GM23338 (cell line): Measurements from ENCODE around the gene TCL1A. TPM values are rescaled to one million over a fixed set of nuclear protein-coding genes. Genes with fewer than 3 reads are reported as not detected.

ENCODE experiments used
- ATAC-seq: fragments of 200-7000 bp; cut with Tn5 transposase; 3 replicates; pipeline ENCODE4 v1.9.1; 2020
- DNase-seq: peaks from one replicate; pipeline ENCODE4 v3.0.0-alpha.2; 2015; ENCODE audit warnings: low spot score
- H2AFZ ChIP-seq: fragments of 200-600 bp; sonication (generic); 2 replicates; pipeline ENCODE4 v1.8.0; 2016; ENCODE audit warnings: antibody characterized with exemption, mild to moderate bottlenecking, moderate library complexity
- H3F3A ChIP-seq: fragments of 200-600 bp; sonication (generic); replicated peaks from 2 replicates; pipeline ENCODE4 v1.8.0; 2017; ENCODE audit warnings: antibody characterized with exemption, mixed run types, low read depth
- H3K27ac ChIP-seq: fragments of 200-600 bp; sonication (generic); 2 replicates; pipeline ENCODE4 v1.6.1; 2016; ENCODE audit warnings: low read depth
- H3K27me3 ChIP-seq: fragments of 200-600 bp; sonication (generic); 2 replicates; pipeline ENCODE4 v1.8.0; 2016; ENCODE audit warnings: mild to moderate bottlenecking, mixed run types, moderate library complexity; ENCODE audit not compliant: insufficient read depth
- H3K36me3 ChIP-seq: fragments of 200-600 bp; sonication (generic); 2 replicates; pipeline ENCODE4 v1.8.0; 2016; ENCODE audit warnings: mild to moderate bottlenecking; ENCODE audit not compliant: insufficient read depth
- H3K4me1 ChIP-seq: fragments of 200-600 bp; sonication (generic); 2 replicates; pipeline ENCODE4 v1.8.0; 2016; ENCODE audit warnings: mild to moderate bottlenecking, moderate library complexity; ENCODE audit not compliant: insufficient read depth
- H3K4me2 ChIP-seq: fragments of 200-600 bp; sonication (generic); 2 replicates; pipeline ENCODE4 v1.7.1; 2017; ENCODE audit warnings: mixed run types
- H3K4me3 ChIP-seq: fragments of 200-600 bp; sonication (generic); 2 replicates; pipeline ENCODE4 v1.6.1; 2016; ENCODE audit warnings: mixed run types
- H3K79me2 ChIP-seq: fragments of 200-600 bp; sonication (generic); replicated peaks from 2 replicates; pipeline ENCODE4 v1.8.0; 2017; ENCODE audit warnings: mild to moderate bottlenecking; ENCODE audit not compliant: insufficient read depth
- H3K9me2 ChIP-seq: fragments of 200-600 bp; sonication (generic); 2 replicates; pipeline ENCODE4 v1.8.0; 2017; ENCODE audit not compliant: insufficient read depth
- H4K20me1 ChIP-seq: fragments of 200-600 bp; sonication (generic); replicated peaks from 2 replicates; pipeline ENCODE4 v1.8.0; 2017; ENCODE audit warnings: mild to moderate bottlenecking; ENCODE audit not compliant: insufficient read depth
- H3K27ac Mint-ChIP-seq: 2 replicates; pipeline ENCODE4 v1.8.0; 2020; ENCODE audit warnings: inconsistent platforms, mild to moderate bottlenecking, moderate library complexity, mixed read lengths
- H3K27me3 Mint-ChIP-seq: 3 replicates; pipeline ENCODE4 v1.8.0; 2022; ENCODE audit warnings: low read depth, mild to moderate bottlenecking, moderate library complexity, mixed read lengths, inconsistent platforms; ENCODE audit not compliant: insufficient read depth, poor library complexity
- H3K36me3 Mint-ChIP-seq: 3 replicates; pipeline ENCODE4 v1.8.0; 2021; ENCODE audit warnings: low read depth, mild to moderate bottlenecking, inconsistent platforms, moderate library complexity, mixed read lengths
- H3K4me1 Mint-ChIP-seq: 3 replicates; pipeline ENCODE4 v1.8.0; 2020; ENCODE audit warnings: mild to moderate bottlenecking, inconsistent platforms, mixed read lengths
- H3K4me3 Mint-ChIP-seq: 3 replicates; pipeline ENCODE4 v1.8.0; 2021; ENCODE audit warnings: moderate library complexity, mild to moderate bottlenecking, inconsistent platforms, mixed read lengths
- H3K9me3 Mint-ChIP-seq: 3 replicates; pipeline ENCODE4 v1.8.0; 2020; ENCODE audit warnings: moderate library complexity, mild to moderate bottlenecking, inconsistent platforms, mixed read lengths
- CREB1 ChIP-seq: fragments of 250-450 bp; sonication (Bioruptor Pico); IDR thresholded peaks from 2 replicates; pipeline ENCODE4 v1.5.0; 2020; ENCODE audit warnings: low read depth, mild to moderate bottlenecking, moderate library complexity
- CTCF ChIP-seq, 2 experiments: fragments of 200-600 bp in 1 of 2; sonication (generic) in 1 of 2; conservative IDR thresholded peaks; 2 replicates each; pipeline versions ENCODE4 v1.5.1 to v1.6.1; 2016 to 2017; ENCODE audit warnings: antibody characterized with exemption in 2 of 2, low read depth in 2 of 2, mild to moderate bottlenecking in 2 of 2, moderate library complexity in 1 of 2
- JUNB ChIP-seq: IDR thresholded peaks from one replicate; pipeline ENCODE4 v1.6.1; 2016; ENCODE audit warnings: antibody characterized with exemption; ENCODE audit not compliant: unreplicated experiment
- NANOG ChIP-seq: IDR thresholded peaks from 2 replicates; pipeline ENCODE4 v1.6.1; 2016; ENCODE audit warnings: antibody characterized with exemption, borderline replicate concordance
- POLR2AphosphoS5 ChIP-seq: IDR thresholded peaks from 2 replicates; pipeline ENCODE4 v1.6.1; 2016; ENCODE audit warnings: antibody characterized with exemption, low read depth
- ZNF114 ChIP-seq: fragments of 250-450 bp; sonication (Bioruptor Pico); IDR thresholded peaks from 2 replicates; pipeline ENCODE4 v1.5.0; 2020; ENCODE audit warnings: mild to moderate bottlenecking, moderate library complexity
- ZNF331 ChIP-seq: fragments of 250-450 bp; sonication (Bioruptor Pico); IDR thresholded peaks from 2 replicates; pipeline ENCODE4 v1.5.0; 2020; ENCODE audit warnings: low read depth, mild to moderate bottlenecking, moderate library complexity
- polyA plus RNA-seq: library from polyadenylated mRNA; unstranded; fragments of >200 nt; fragmentation: Nextera tagmentation; extraction: Ambion mirVana; gene quantifications from 2 replicates; pipeline ENCODE4 v1.2.1, GENCODE V29; 2016
- total RNA-seq: library from RNA; depleted of rRNA; stranded (reverse); fragments of >200 nt; shearing (Covaris generic); gene quantifications from 2 replicates; pipeline ENCODE4 v1.2.3, GENCODE V29; 2014
- TF ChIP-seq, protein P1 (sequence below): IDR thresholded peaks from one replicate; pipeline ENCODE4 v1.6.1; 2018; ENCODE audit warnings: antibody characterized with exemption; ENCODE audit not compliant: unreplicated experiment
- TF ChIP-seq, protein P2 (sequence below): IDR thresholded peaks from 2 replicates; pipeline ENCODE4 v1.6.1; 2016; ENCODE audit warnings: antibody characterized with exemption

Gene TCL1A
- total and polyA plus RNA-seq, 2 experiments from 2014 or later, result 3.6 to 5.3 TPM

DNA sequence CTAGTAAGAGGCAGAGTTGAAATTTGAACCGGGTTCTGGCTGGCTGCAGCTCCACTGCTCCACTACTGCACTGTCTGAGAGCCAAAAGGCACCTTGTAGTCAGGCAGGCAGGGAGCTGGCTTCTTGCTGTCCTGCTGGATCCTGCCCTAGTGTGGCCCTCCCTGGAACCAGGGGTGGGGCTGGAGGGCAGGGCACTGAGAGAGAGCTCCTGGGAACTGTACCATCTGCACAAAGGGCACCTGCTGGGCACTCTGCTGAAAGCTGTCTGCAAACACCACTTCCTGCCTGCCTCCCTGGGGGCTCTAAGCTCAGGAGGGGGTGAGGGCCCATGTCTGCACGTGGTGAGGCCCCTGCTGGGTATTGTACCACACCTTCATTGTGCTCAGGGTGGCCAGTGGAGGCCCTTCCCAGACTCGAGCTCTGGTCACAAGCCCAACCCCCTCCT lies 46.7 kb downstream of the TCL1A start:
- Mint-ChIP-seq H3K4me1 (peaks cover 22% of the 10 kb centered on the region), H3K4me3 (no peak overlapping the region), H3K9me3 (no peaks in the 10 kb centered on the region), H3K27ac (no peak overlapping the region), H3K36me3 (no peaks in the 10 kb centered on the region), H3K27me3 (peaks cover 5% of the 10 kb centered on the region)
- Histone ChIP-seq H3F3A (no peaks in the 10 kb centered on the region), H3K79me2 (no peaks in the 10 kb centered on the region), H3K4me3 (no peak overlapping the region), H3K36me3 (no peaks in the 10 kb centered on the region), H3K27me3 (0 out of 2 replicates have a peak, but pooled peaks cover 7% of the 10 kb centered on the region), H3K4me1 (peaks cover 19% of the 10 kb centered on the region), H3K4me2 (peak overlapping the region; percentile 57), H3K9me2 (no peaks in the 10 kb centered on the region), H2AFZ (no peak overlapping the region), H3K27ac (no peak overlapping the region), H4K20me1 (no peaks in the 10 kb centered on the region)
- ATAC-seq (peak; percentile 78), DNase-seq (no peak)
- TF ChIP-seq JUNB (no peak), ZNF114 (CRISPR knock-in tag) (no peak), ZNF331 (no peak), POLR2AphosphoS5 (no peak)
- TF ChIP-seq, protein P1, sequence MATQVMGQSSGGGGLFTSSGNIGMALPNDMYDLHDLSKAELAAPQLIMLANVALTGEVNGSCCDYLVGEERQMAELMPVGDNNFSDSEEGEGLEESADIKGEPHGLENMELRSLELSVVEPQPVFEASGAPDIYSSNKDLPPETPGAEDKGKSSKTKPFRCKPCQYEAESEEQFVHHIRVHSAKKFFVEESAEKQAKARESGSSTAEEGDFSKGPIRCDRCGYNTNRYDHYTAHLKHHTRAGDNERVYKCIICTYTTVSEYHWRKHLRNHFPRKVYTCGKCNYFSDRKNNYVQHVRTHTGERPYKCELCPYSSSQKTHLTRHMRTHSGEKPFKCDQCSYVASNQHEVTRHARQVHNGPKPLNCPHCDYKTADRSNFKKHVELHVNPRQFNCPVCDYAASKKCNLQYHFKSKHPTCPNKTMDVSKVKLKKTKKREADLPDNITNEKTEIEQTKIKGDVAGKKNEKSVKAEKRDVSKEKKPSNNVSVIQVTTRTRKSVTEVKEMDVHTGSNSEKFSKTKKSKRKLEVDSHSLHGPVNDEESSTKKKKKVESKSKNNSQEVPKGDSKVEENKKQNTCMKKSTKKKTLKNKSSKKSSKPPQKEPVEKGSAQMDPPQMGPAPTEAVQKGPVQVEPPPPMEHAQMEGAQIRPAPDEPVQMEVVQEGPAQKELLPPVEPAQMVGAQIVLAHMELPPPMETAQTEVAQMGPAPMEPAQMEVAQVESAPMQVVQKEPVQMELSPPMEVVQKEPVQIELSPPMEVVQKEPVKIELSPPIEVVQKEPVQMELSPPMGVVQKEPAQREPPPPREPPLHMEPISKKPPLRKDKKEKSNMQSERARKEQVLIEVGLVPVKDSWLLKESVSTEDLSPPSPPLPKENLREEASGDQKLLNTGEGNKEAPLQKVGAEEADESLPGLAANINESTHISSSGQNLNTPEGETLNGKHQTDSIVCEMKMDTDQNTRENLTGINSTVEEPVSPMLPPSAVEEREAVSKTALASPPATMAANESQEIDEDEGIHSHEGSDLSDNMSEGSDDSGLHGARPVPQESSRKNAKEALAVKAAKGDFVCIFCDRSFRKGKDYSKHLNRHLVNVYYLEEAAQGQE, result no peak
- TF ChIP-seq, protein P2, sequence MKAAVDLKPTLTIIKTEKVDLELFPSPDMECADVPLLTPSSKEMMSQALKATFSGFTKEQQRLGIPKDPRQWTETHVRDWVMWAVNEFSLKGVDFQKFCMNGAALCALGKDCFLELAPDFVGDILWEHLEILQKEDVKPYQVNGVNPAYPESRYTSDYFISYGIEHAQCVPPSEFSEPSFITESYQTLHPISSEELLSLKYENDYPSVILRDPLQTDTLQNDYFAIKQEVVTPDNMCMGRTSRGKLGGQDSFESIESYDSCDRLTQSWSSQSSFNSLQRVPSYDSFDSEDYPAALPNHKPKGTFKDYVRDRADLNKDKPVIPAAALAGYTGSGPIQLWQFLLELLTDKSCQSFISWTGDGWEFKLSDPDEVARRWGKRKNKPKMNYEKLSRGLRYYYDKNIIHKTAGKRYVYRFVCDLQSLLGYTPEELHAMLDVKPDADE, result no peak

DNA sequence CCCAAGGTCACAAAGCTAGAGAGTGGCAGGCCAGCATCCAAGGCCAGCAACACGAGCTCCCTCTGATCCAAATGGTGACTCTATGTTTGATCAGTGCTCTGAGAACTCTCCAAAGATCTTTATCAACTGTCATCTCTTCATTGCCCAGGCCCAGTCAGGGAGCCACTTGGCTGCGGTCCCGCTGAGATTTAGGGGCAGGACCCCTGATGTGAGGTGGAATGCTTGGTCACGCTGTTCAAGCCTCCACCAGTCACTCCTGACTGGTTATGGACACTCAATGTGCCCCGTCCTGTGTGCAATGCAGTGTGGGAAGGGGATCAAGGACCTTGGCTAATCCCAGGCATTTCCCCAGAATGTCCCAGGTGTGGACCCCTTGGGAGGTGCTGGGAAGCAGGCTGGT lies 47.5 kb downstream of the TCL1A start:
- Histone ChIP-seq H3K36me3 (no peaks in the 10 kb centered on the region), H3K9me2 (no peaks in the 10 kb centered on the region), H3K27ac (no peak overlapping the region), H3K4me2 (no peak overlapping the region), H3K27me3 (0 out of 2 replicates have a peak, but pooled peaks cover 7% of the 10 kb centered on the region), H4K20me1 (no peaks in the 10 kb centered on the region), H2AFZ (no peak overlapping the region), H3K79me2 (no peaks in the 10 kb centered on the region), H3F3A (no peaks in the 10 kb centered on the region), H3K4me3 (no peak overlapping the region), H3K4me1 (peaks cover 19% of the 10 kb centered on the region)
- H3K9me3 Mint-ChIP-seq, result no peaks in the 10 kb centered on the region
- no peaks in the 10 kb centered on the region for H3K36me3 Mint-ChIP-seq
- DNase-seq (no peak), ATAC-seq (no peak)
- H3K27me3 Mint-ChIP-seq, result peaks cover 3% of the 10 kb centered on the region
- H3K4me1 Mint-ChIP-seq, result peaks cover 24% of the 10 kb centered on the region
- no peak overlapping the region for H3K27ac Mint-ChIP-seq
- H3K4me3 Mint-ChIP-seq, result no peak overlapping the region
- TF ChIP-seq NANOG, result no peak
- TF ChIP-seq CREB1 (CRISPR knock-in tag), result no peak
- no peak for TF ChIP-seq CTCF (conservative IDR thresholded peaks at IDR 0.05; ENCODE audit: low read depth in 2 of 2)
- TF ChIP-seq, protein P2, result no peak
